Measurements from ENCODE around the gene OGT.
"Not testable (repeated sequence)": the region's sequence is repeated elsewhere in the genome, so short reads cannot be mapped to it uniquely, and the experiment has no call there.

Gene OGT

GRCh38 chrX:71599965-71600364 lies 67.1 kb downstream of the OGT start:
- DNase-seq = no peak

- DNase-seq = no peak
These were observed 70.7 kb downstream of the OGT start for GRCh38 chrX:71603618-71604017.

- no peak for DNase-seq
These were observed 71.2 kb downstream of the OGT start for GRCh38 chrX:71604141-71604540.

GRCh38 chrX:71604796-71605568 lies 72.1 kb downstream of the OGT start:
- no peak for DNase-seq

GRCh38 chrX:71606536-71607216 lies 73.8 kb downstream of the OGT start:
- DNase-seq = no peak

- no peak for DNase-seq
These were observed 74.6 kb downstream of the OGT start for GRCh38 chrX:71607488-71607887.

GRCh38 chrX:71609095-71609750 lies 76.3 kb downstream of the OGT start:
- DNase-seq = no peak

GRCh38 chrX:71611736-71612135 lies 78.8 kb downstream of the OGT start:
- DNase-seq = not testable (repeated sequence)

- no peak for DNase-seq
These were observed 79.4 kb downstream of the OGT start for GRCh38 chrX:71612256-71612655.

- no peak for DNase-seq
These were observed 82.2 kb downstream of the OGT start for GRCh38 chrX:71615056-71615455.

GRCh38 chrX:71615954-71616353 lies 83.0 kb downstream of the OGT start:
- DNase-seq = no peak

- no peak for DNase-seq
These were observed 84.0 kb downstream of the OGT start for GRCh38 chrX:71616672-71617529.

GRCh38 chrX:71617742-71618141 lies 84.8 kb downstream of the OGT start:
- DNase-seq = no peak

GRCh38 chrX:71618303-71618721 lies 85.4 kb downstream of the OGT start, which contains the start of gene CXCR3:
TSS of gene CXCR3 (minus strand) at chrX:71618511. CDS start at chrX:71618449, 62 bp downstream.
- DNase-seq = no peak

GRCh38 chrX:71618787-71619186 lies 85.9 kb downstream of the OGT start:
- DNase-seq = no peak

GRCh38 chrX:71619193-71619592 lies 86.3 kb downstream of the OGT start:
- DNase-seq = peak; percentile 30

GRCh38 chrX:71619986-71620385 lies 87.1 kb downstream of the OGT start:
- DNase-seq = no peak

- DNase-seq = no peak
These were observed 88.7 kb downstream of the OGT start for GRCh38 chrX:71621603-71622002.

- no peak for DNase-seq
These were observed 89.2 kb downstream of the OGT start for GRCh38 chrX:71622032-71622575.

- DNase-seq = no peak
These were observed 89.9 kb downstream of the OGT start for GRCh38 chrX:71622576-71623450.

GRCh38 chrX:71623714-71624113 lies 90.8 kb downstream of the OGT start:
- no peak for DNase-seq

- DNase-seq = no peak
These were observed 92.6 kb downstream of the OGT start for GRCh38 chrX:71625471-71625870.
